HL-60/S4 treated with phorbol 12-myristate 13-acetate at 8.2 ng/mL for 4 days and 3 days (cell line): ENCODE results near the gene ALDH16A1.

ENCODE experiments used
- in situ Hi-C: fragments of 300-500 bp; cut with MboI; formaldehyde crosslinking; loops from 2 replicates; pipeline ENCODE4 v1.15.0; 2022; ENCODE audit warnings: low sequenced_read_pairs

ALDH16A1 gene

GRCh38 chr19:49507803-49508494, 54.9 kb downstream of the ALDH16A1 start:
- in situ Hi-C loops: loop anchor here (5.0 kb wide), 1 partner anchor 39 kb away; no protein-coding TSS in a partner anchor

GRCh38 chr19:49512970-49513745, 60.1 kb downstream of the ALDH16A1 start:
- in situ Hi-C loops: no loop called here

DNA sequence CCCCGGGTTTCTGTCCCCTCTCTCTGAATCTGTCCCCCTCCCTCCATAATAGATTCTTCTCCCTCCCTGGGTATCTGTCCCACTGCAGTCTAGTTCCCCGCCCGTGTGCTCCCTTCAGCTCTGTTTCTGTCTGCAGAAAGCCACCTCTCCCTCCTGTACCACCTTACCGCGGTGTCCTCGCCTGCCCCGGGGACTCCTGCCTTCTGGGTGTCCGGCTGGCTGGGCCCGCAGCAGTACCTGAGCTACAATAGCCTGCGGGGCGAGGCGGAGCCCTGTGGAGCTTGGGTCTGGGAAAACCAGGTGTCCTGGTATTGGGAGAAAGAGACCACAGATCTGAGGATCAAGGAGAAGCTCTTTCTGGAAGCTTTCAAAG, 60.7 kb downstream of the ALDH16A1 start:
- in situ Hi-C loops: no loop called here

DNA sequence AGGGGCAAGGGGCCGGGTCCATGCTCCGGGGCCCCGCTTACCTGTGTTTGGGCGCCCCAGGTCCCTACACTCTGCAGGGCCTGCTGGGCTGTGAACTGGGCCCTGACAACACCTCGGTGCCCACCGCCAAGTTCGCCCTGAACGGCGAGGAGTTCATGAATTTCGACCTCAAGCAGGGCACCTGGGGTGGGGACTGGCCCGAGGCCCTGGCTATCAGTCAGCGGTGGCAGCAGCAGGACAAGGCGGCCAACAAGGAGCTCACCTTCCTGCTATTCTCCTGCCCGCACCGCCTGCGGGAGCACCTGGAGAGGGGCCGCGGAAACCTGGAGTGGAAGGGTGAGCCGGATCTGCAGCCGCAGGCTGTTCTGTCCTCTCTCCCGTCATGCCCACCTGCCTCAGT, 61.1 kb downstream of the ALDH16A1 start:
- in situ Hi-C loops: no loop called here

DNA sequence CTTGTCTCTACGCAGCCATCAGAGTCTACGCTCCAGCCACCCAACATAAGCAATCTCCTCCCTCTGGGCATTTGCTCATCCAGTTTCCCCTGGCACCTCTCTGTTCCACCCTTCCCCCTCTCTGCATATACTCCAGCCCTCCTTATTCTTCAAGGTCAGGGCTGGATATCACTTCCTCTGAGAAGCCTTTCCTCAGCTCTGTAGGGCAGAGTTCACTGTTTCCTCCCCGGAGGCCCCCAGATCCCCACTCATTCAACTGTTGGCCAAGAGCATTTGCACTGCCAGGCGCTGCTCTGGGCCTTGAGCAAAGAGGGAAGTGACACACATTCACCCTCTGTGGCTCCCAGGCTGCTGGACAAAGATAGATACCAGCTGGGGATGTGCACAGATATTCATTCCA, 62.7 kb downstream of the ALDH16A1 start:
- in situ Hi-C loops: no loop called here

GRCh38 chr19:49518033-49518432, 65.0 kb downstream of the ALDH16A1 start:
- in situ Hi-C loops: no loop called here
